Activated CD8-positive, alpha-beta memory T cell treated with anti-CD3 and anti-CD28 coated beads, Interleukin-2, amount 50 U/mL, for 24 hours (primary cell): ENCODE data around the gene PLEKHA6.
"Not testable (repeated sequence)": the region's sequence is repeated elsewhere in the genome, so short reads cannot be mapped to it uniquely, and the experiment has no call there.

ENCODE experiments used
- DNase-seq: peaks from one replicate; pipeline ENCODE4 v3.0.0-alpha.2; 2020; ENCODE audit errors: extremely low read depth

The PLEKHA6 gene

DNA sequence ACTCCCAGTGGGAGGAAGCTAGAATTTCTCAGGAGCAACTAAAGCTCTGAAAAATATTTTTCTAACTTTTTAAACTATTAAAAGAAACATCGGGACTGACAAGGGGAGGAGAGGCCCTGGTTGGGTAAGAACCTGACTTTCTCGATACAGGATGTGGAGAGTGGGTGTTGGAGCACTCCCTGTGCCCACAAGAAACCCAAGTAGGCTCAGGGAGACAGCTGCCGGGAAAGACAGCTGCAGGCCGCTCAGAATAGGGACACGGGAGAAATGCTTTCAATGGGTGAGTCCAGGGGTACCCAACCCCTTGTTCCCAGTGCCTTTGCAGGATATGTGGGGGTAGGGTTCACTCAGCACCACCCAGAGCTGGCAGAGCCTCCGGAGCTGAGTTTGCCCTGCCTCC is 43.6 kb downstream of the PLEKHA6 start:
- no peak for DNase-seq

DNA sequence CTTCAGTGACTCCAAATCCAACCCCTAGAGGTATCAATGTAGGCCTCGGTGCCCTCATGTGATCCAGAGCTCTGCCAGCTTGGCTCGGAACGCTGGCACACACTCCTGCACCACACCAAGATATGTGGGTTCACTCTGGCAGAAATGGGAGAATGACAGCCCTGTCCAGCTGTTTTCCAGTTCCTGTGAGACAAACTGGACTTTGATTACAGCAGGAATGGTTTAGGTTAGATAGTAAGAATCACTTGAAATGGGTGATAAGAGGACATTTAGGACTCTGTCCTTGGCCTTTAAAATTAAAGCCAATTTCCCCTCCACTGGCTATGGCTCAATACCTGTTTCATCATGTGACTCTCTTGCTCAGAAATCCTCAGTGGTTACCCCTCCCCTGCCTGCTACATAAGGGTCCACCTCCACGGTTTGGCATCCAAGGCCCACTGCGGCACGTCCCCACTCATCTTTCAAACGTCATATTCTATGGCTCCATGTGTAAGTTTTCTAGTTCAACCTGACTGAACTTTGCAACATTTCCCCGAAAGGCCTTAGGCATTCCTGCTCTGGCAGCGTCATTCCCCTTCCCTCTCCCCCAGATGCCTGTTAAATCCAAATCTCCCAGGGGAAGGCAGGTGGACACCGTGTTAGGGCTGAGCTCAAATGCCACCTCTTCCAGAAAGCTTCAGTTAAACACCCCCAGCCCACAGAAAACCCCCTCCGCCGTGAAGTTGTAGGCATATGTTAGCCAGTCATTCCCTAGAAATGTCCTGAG is 44.7 kb downstream of the PLEKHA6 start:
- no peak for DNase-seq

DNA sequence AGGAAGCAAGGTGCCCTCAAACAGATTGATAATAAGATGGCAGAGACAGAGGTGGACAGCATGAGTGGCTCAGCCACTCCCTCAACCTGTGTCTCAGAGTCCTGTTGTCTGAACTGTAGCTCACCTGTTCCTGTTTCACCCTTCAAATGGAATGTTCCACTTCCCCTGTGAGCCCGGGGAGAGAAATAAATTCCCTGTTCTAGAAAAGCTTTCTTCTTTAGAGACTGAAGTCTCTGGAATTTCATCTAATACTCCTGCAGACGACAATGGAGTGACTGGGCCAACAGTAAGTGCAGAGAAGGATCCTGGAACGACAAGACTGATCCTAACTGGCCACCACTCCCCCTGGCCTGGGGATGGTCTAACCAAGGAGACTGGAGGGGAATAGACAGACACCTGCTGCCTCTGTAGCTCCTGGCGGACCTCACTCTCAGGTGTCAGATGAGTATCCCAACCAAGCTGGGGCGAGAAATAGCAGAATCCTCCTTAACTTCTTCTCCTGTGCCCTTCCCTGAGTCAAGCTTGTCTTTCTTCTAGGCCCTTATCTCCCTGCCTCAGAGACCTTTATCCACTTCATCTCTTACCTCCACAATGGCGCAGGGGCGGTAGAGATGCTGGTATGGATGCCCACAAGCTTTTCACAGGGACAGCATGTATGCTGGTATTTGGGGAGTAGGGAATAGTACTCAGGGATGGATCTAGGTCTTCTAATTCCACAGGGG is 45.4 kb downstream of the PLEKHA6 start:
- no peak for DNase-seq

DNA sequence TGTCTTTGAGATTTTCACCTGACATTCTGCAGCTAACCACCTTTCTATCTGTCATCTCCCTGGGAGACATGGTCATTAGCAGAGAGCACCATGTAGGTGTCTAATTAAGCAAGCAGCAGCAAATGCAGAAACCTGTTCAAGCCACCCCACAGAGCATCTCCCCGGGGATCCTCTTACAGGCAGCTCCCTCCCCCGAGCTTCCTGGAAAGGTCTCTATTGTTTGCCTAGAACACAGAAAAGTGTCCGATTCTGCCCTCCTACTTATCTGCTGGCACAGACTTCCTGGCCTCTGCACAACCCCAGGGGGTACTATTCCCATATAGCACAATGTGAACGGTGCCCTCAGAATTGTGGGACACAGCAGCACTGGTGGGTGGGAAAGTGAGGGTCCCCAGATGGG is 46.1 kb downstream of the PLEKHA6 start:
- DNase-seq: no peak

DNA sequence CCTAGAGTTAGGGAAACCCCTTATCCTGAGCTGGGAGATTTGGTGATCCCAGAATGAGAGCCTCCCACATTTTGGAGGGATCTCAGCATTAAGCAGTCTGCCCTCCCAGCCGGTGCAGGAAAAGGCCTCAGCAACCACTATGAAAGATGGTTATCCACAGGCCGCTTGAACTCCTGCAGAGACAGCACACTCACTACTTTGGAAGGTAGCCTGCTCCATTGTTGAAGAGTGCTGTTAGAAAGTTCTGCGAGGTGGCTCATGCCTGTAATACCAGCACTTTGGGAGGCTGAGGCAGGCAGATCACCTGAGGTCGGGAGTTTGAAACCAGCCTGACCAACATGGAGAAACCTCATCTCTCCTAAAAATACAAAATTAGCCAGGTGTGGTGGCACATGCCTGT is 48.8 kb downstream of the PLEKHA6 start:
- not testable (repeated sequence) for DNase-seq

DNA sequence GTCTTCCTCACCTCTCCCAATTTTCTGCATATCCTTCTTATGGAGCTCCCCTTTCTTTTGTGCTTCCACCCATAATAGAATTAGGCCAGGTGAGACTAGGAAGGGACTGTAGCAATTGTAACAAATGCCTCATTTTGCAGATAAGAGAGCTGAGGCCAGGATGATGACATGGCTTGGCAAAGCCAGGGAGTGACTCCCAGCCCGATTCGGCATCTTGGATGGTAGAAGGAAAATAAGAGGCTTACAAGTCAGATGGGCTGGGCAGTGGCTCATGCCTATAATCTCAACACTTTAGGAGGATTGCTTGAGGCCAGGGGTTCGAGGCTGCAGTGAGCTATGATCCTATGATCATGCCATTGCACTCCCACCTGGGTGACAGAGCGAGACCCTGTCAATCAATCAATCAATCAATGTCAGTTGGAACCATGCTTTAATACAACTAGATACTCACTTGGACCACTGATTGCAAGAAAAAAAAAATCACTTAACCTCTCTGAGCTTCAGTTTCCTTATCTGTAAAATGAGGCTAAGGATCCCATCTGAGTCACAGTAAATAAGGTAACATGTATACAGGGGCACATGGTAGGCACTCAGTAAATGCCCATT is 51.6 kb downstream of the PLEKHA6 start:
- DNase-seq: no peak

DNA sequence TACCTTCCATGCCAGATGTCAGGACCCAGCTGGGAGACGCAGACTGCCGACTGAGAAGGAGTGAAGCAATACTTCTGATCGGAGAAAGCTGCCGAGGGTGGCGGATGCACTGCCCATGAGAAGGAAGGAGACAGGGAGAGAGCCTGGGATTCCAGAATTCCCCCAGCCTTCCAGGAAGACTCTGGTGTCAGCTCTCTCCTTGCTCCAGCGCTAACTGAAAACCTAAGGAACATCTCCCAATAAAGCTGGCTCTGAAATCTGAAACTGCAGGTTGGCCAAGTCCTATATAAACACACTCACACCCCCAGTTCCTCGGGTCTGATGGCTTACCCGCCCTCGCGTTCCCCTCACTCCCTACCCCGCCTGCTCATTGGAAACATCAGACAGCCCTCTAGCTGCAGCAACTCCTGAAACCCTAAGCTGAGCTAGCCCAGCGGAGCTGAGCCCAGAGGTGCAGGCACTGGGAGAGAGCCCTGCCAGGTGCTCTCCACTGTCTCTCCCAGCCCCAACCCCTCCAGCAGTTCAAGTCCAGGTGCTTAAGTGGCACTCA is 52.3 kb downstream of the PLEKHA6 start:
- no peak for DNase-seq

DNA sequence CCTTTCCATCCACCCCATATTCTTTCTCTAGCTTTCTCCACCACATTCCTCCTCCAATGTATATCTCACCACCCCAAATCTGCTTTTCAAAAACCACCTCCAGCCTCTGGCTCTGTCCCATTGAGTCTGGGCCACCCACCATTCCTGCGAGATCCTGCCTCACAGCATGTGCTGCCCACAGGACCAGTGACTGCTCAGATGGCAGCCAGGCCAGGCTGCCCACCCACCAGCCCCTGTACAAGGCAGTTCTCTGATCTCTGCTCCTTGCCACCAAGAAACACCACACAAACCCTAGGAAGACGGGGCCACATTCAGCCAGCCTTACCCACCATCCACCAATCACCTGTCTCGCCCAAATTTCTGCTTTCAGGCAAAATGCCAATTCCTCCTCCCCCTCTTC is 53.7 kb downstream of the PLEKHA6 start:
- no peak for DNase-seq

DNA sequence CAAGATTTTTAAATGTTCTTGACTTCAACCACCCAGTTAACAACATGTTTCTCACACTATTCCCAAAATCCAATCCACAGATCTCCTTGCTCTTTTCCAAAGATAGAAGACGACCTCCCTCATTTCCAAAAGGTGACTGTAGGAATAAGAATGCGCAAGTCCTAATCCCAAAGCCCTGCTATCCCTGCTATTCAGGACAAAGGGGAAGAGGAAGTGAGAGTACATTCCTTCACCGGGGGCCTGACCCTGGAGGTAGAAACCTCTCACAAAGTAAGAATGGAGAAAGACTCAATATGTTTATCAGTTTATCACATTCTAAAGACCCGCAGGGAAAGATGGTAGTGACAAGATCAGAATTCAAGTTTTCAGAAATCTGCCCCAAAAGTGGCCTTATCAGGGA is 55.7 kb downstream of the PLEKHA6 start:
- DNase-seq: no peak

DNA sequence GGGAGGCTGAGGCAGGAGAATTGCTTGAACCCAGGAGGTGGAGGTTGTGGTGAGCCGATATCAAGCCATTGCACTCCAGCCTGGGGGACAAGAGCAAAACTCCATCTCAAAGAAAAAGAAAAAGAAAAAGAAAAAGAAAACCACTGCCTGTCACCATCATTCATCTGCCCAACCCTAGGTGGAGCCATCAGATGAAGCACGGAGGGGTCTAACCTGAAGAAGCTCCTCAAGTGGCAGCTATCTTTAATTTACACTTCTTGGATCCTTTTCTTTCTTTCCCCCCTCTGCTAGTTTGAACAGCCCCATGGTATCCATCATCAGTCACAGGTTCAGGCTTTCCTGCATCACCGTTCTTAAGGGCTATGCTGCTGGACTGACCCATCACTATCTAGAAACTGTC is 57.0 kb downstream of the PLEKHA6 start:
- no peak for DNase-seq

DNA sequence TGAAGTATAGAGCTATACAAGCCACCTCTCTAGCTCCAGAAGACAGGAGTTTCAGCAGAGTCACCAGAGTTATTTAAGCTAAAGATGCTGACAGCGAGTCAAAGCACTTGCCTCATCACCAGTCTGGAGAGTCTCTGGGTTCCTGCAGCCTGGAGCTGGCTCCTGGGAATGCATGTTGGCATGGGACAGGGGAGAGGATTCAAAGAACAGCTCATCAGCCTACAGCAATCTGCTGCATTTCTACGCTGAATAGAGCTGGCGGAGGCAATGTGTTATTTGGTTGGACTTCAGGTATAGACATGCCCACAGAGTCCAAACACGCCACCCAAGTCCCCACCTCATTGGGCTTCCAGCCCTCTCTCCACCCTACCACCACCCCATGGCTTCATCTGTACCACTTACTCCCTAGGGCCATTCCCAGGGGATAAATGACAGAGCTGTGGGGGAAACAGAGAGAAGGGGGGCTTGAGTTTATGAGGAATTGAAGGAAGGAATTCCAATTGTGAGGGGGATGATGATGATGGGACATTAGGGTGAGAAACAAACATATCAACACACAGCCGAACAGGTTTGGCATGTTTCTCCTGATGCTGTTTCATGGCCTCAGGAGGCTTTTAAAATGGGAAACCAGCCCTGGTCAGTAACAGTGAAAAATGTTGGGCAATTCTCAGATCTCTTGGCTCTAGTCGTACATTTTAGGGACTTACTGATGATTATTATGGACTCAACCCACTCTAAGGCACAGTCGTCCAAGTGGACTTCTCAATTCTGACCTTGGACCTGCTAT is 58.4 kb downstream of the PLEKHA6 start:
- DNase-seq: no peak

DNA sequence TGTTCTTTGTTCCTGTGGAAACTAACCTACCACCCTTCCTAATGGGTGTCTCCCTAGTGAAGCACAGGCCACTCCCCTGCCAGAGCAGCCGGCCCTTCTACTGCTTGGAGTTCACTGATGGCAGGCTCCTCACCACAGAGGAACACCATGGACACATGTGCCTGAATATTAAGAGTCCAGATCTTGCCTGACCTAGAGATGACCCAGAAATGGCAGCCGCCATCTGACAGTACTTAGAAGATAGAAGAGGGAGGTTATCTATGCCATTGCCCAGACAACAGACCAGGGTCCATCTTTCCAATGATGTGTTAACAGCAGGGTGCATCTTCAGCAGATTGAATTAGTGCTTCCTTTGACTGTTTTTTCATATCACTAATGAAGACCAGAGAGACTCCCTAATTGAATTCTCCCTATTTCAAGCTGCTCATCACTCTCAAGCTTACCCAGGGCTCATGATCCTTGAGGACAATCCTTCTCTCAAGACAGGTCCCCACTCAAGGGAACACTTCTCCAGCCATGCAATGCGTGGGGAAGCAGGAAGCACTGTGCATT is 59.8 kb downstream of the PLEKHA6 start:
- no peak for DNase-seq

DNA sequence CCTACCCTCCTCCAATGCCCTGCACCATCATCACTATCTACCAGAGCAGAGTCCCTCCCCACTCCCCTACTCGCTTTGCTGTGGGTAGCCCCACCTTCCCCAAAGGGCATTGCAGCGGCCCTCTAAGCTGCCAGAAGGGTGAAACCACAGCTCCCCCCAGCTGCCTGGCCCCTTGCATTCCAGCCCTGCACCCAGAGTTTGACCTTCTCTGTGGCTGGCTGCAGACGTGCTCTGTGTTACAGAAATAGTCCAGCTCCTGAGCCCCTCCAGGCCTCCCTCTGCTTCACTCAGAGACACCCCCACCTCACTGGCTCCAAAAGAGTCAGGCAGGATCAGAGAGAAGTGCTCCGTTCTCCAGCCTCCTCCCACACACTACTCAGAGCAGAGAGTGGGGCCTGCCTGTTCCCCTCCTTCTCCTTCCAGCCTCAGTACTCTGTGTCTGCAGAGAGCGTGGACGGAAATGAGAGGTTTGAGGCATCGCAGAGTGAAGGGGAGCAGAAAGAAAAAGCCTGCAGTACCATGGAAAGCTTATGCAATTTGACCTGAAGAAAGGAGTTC is 63.2 kb downstream of the PLEKHA6 start:
- DNase-seq: no peak

DNA sequence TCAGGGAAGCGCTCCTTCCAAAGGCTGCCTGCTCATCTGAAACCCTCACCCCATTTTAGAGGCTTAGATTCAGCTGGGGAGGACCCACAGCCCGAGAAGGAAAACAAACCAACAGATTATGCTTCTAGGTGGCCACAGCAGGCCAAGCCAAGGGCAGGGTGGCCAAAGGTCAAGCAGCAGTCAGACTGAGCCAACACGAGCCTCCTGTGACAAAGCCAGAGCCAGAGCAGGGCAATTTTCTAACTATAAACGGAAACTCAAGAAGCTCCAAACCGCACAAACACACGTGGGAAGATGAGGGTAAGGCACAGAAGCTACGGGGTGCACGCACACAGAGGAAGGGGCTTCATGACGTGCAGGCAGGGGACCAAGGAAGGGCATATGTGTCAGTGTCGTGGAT is 64.1 kb downstream of the PLEKHA6 start:
- no peak for DNase-seq

DNA sequence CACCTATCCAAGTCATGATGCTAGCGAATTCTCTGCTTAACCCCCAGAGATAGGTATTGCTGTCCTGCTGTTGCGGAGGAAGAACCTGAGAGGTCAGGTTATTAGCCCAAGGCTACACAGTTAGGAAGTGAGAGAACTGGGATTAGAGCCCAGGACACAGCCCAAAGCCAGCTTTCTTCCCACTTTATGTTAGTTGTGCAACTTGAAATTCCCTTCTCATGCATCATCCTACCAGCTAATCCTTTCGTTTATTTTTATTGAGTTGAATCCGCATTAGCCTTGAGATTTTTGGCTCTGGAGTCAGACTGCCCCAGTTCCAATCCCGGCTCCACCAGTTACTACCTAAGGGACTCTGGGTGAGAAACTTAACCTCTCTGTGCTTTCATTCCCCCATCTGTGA is 65.4 kb downstream of the PLEKHA6 start:
- DNase-seq: no peak

DNA sequence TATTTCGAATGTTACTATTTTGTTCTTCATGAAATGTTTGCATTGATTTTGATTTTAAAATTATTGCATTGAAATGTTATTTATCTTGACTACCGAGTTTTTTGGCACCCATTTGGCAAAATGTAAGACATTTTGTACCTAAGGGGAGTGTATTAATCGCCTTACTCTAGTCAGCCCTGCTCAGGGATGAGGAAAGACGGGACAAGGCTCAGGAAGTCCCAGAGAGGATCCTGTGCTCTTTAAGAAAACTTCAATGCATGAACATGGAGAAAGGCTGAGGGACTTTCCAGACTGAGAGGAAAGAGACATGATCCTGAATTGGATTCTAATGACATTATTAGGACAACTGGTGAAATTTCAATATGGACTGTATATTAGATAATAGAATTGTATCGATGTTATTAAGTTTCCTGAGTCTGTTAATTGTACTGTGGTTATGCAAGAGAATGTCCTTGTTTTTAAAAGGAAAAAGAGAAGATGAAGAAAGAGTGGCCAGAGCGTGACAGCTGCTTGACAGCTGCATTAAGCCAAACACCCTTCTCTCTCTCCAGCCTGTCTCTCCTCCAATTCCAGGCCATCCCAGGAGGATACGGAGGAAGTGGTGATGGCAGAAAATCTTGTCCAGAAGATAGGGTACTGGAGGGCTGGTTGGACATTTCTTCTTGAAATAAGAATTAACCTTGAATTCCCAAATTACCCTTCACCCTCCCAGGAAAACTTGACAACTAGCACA is 66.0 kb downstream of the PLEKHA6 start:
- no peak for DNase-seq

DNA sequence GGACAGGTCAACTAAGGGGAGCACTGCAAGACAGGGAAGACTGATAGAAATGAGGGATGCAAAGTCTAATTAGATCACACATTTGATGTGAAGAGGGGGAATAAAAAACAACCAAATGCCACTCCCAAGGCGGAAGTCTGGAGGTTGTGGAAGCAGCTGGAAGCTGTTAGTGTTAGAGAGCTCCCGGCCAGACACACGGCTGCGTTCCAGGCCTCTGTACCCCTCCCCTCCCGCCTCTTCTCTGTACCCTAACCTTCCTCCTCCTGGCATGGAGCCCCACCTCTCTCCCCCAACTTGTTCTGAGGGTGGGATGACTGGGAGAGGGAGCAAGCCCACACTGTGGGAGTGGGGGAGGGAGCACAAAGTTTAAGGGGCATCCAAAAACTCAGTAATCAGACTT is 67.0 kb downstream of the PLEKHA6 start:
- DNase-seq: no peak

DNA sequence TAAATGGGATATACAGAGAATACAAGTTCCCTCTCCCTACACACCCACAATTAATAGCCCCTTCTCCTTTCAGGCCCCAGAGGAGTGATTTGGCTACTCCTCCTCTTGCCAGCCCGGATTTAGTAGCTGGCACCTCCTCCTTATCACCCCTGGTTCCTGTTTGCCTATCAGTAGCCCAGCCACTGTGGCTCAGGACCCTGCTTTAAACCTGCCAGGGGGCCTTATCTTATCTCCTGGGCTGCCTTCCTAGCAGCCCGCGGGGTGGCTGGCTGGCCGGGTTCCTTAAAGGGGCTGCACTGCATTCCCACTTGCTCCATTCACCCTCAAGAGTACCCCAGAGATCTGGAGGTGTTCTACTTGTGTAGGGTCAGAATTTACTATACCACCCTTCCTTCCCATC is 70.4 kb downstream of the PLEKHA6 start:
- no peak for DNase-seq

DNA sequence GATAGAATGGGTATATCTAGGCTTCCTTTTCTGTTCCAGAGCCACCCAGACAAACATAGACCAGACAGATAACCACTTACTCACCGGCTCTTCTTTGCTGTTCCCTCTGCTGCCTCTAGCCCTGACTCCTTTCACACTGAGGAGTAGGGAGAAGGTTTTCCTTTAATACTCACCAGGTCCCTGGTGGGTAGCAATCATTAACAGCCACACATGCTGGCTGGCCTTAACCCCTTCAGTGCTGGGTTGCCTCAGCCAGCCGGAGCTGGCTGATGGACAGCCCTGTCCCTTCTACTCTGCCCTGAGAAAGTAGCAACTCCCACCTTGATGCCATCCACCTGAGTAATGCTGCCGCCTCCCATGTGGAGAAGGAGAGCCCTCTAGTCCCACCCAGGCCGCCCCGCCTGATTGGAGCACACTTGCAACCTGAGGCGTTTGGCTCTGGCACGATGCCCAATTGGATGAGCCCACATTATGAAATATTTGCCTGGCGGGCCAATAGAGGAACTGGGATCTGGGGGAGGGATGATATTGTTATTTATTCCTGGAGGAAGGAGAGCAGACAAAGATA is 71.6 kb downstream of the PLEKHA6 start:
- no peak for DNase-seq

DNA sequence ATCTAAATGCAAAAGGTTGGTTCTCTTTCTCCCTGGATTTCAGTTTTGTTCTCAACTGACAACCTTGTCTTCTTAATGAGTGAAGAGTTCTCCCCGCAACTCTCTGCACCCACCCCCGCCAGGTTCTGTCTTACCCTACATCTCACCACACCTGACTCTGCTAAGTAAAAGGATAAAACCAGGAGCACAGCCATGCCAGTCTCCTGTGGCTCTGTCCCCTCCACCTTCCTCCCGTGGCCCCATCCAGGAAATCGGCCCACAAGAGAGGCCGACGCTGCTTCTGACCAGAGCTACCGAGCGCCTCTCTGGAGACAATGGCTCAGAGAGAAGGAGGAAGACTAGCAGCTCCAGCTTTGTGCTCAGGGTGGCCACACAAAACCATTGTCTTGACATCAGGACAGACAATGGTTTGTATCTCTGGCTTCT is 72.2 kb downstream of the PLEKHA6 start:
- DNase-seq: no peak
